GM18909 (cell line): ENCODE measurements around the gene ZMYM3.
A peak's percentile ranks its signal among the peaks of the same experiment; 100 is the strongest.

ENCODE experiments used
- ATAC-seq: cut with Tn5 transposase; IDR thresholded peaks from one replicate; pipeline ENCODE4 v1.9.1; 2021; ENCODE audit warnings: mild to moderate bottlenecking; ENCODE audit not compliant: unreplicated experiment, poor library complexity

ZMYM3 gene

GRCh38 chrX:71214604-71215337, 39.2 kb downstream of the ZMYM3 start:
- ATAC-seq: no peak

- no peak for ATAC-seq
Observed at GRCh38 chrX:71214152-71214551, 39.8 kb downstream of the ZMYM3 start.

GRCh38 chrX:71212536-71212935, 41.4 kb downstream of the ZMYM3 start:
- ATAC-seq: no peak

GRCh38 chrX:71210816-71211215, 43.1 kb downstream of the ZMYM3 start:
- ATAC-seq: no peak

GRCh38 chrX:71199252-71200008, 54.5 kb downstream of the ZMYM3 start:
- no peak for ATAC-seq

GRCh38 chrX:71198066-71198465, 55.9 kb downstream of the ZMYM3 start:
- peak; percentile 71 for ATAC-seq

GRCh38 chrX:71195964-71196649, 57.8 kb downstream of the ZMYM3 start:
- ATAC-seq: peak; percentile 67

- no peak for ATAC-seq
Observed at GRCh38 chrX:71191248-71191647, 62.7 kb downstream of the ZMYM3 start.
